Measurements from ENCODE around the gene FUCA2. TPM values are rescaled to one million over a fixed set of nuclear protein-coding genes. Genes with fewer than 3 reads are reported as not detected.

The FUCA2 gene
- total RNA-seq, 1 donor from 2014 or later = 16.1 TPM

- H3K27me3 Mint-ChIP-seq = no peaks in the 10 kb centered on the region
- peaks cover 79% of the 10 kb centered on the region for H3K4me1 Mint-ChIP-seq
- no peaks in the 10 kb centered on the region for H3K9me3 Mint-ChIP-seq
- H3K36me3 Mint-ChIP-seq (ENCODE audit: low read depth) = peaks cover 19% of the 10 kb centered on the region
- H3K27ac Mint-ChIP-seq = peak overlapping the region; percentile 71
- H3K4me3 Mint-ChIP-seq = peak overlapping the region; percentile 5
- no peak for DNase-seq
- intact Hi-C loops (cut with micrococcal nuclease) = no loop called here
Measured at GRCh38 chr6:143544011-143544696, 32.6 kb upstream of the FUCA2 start.

- Mint-ChIP-seq H3K27ac (peak overlapping the region; percentile 71), H3K9me3 (no peaks in the 10 kb centered on the region), H3K4me1 (peaks cover 78% of the 10 kb centered on the region), H3K4me3 (peak overlapping the region; percentile 2), H3K36me3 (ENCODE audit: low read depth) (peaks cover 20% of the 10 kb centered on the region), H3K27me3 (no peaks in the 10 kb centered on the region)
- intact Hi-C loops (cut with micrococcal nuclease) = no loop called here
- DNase-seq = no peak
Measured at GRCh38 chr6:143543435-143543834, 31.9 kb upstream of the FUCA2 start.

GRCh38 chr6:143542888-143543287, 31.4 kb upstream of the FUCA2 start:
- H3K4me1 Mint-ChIP-seq = peaks cover 78% of the 10 kb centered on the region
- peak; percentile 71 for DNase-seq
- H3K9me3 Mint-ChIP-seq = no peaks in the 10 kb centered on the region
- no peak overlapping the region for H3K4me3 Mint-ChIP-seq
- intact Hi-C loops (cut with micrococcal nuclease) = no loop called here
- peaks cover 18% of the 10 kb centered on the region for H3K36me3 Mint-ChIP-seq (ENCODE audit: low read depth)
- H3K27me3 Mint-ChIP-seq = no peaks in the 10 kb centered on the region
- peak overlapping the region; percentile 71 for H3K27ac Mint-ChIP-seq

GRCh38 chr6:143540192-143540591, 28.7 kb upstream of the FUCA2 start:
- DNase-seq = no peak
- intact Hi-C loops (cut with micrococcal nuclease) = no loop called here
- Mint-ChIP-seq H3K4me1 (peaks cover 62% of the 10 kb centered on the region), H3K9me3 (no peaks in the 10 kb centered on the region), H3K4me3 (peak overlapping the region; percentile 18), H3K36me3 (ENCODE audit: low read depth) (peaks cover 9% of the 10 kb centered on the region), H3K27me3 (no peaks in the 10 kb centered on the region), H3K27ac (peak overlapping the region; percentile 64)

- H3K4me1 Mint-ChIP-seq = peaks cover 58% of the 10 kb centered on the region
- H3K4me3 Mint-ChIP-seq = peak overlapping the region; percentile 30
- intact Hi-C loops (cut with micrococcal nuclease) = loop anchor here (5.0 to 10.0 kb wide), 3 partner anchors 268 to 595 kb away; partner anchors contain the start of genes HIVEP2 and LTV1
- H3K27ac Mint-ChIP-seq = peak overlapping the region; percentile 64
- no peaks in the 10 kb centered on the region for H3K27me3 Mint-ChIP-seq
- H3K9me3 Mint-ChIP-seq = no peaks in the 10 kb centered on the region
- DNase-seq = no peak
- H3K36me3 Mint-ChIP-seq (ENCODE audit: low read depth) = peaks cover 6% of the 10 kb centered on the region
Measured at GRCh38 chr6:143539734-143540133, 28.2 kb upstream of the FUCA2 start.

GRCh38 chr6:143539106-143539505, 27.6 kb upstream of the FUCA2 start:
- intact Hi-C loops (cut with micrococcal nuclease) = loop anchor here (5.0 to 10.0 kb wide), 3 partner anchors 268 to 594 kb away; partner anchors contain the start of genes HIVEP2 and LTV1
- DNase-seq = peak; percentile 64
- H3K4me3 Mint-ChIP-seq = peak overlapping the region; percentile 88
- peaks cover 54% of the 10 kb centered on the region for H3K4me1 Mint-ChIP-seq
- peak overlapping the region; percentile 51 for H3K27ac Mint-ChIP-seq
- H3K27me3 Mint-ChIP-seq = no peaks in the 10 kb centered on the region
- H3K36me3 Mint-ChIP-seq (ENCODE audit: low read depth) = peaks cover 6% of the 10 kb centered on the region
- no peaks in the 10 kb centered on the region for H3K9me3 Mint-ChIP-seq

GRCh38 chr6:143538374-143538773, 26.9 kb upstream of the FUCA2 start:
- H3K27me3 Mint-ChIP-seq = no peaks in the 10 kb centered on the region
- H3K27ac Mint-ChIP-seq = peak overlapping the region; percentile 76
- H3K4me1 Mint-ChIP-seq = peaks cover 49% of the 10 kb centered on the region
- H3K36me3 Mint-ChIP-seq (ENCODE audit: low read depth) = peaks cover 6% of the 10 kb centered on the region
- H3K4me3 Mint-ChIP-seq = peak overlapping the region; percentile 88
- H3K9me3 Mint-ChIP-seq = no peaks in the 10 kb centered on the region
- no peak for DNase-seq
- intact Hi-C loops (cut with micrococcal nuclease) = loop anchor here (5.0 to 10.0 kb wide), 3 partner anchors 269 to 594 kb away; partner anchors contain the start of genes HIVEP2 and LTV1

- Mint-ChIP-seq H3K9me3 (no peaks in the 10 kb centered on the region), H3K4me1 (peaks cover 37% of the 10 kb centered on the region), H3K36me3 (ENCODE audit: low read depth) (peaks cover 4% of the 10 kb centered on the region), H3K4me3 (peak overlapping the region; percentile 88), H3K27ac (peak overlapping the region; percentile 76), H3K27me3 (no peaks in the 10 kb centered on the region)
- DNase-seq = peak; percentile 90
- intact Hi-C loops (cut with micrococcal nuclease) = loop anchor here (1.0 to 10.0 kb wide), 7 partner anchors 9 to 592 kb away; partner anchors contain the start of genes ADAT2, HIVEP2, LTV1 and PEX3
Measured at GRCh38 chr6:143536866-143537691, 25.6 kb upstream of the FUCA2 start.

- Mint-ChIP-seq H3K27me3 (no peaks in the 10 kb centered on the region), H3K4me3 (peak overlapping the region; percentile 79), H3K9me3 (no peaks in the 10 kb centered on the region), H3K4me1 (peaks cover 33% of the 10 kb centered on the region), H3K36me3 (ENCODE audit: low read depth) (peaks cover 4% of the 10 kb centered on the region), H3K27ac (peak overlapping the region; percentile 86)
- peak; percentile 88 for DNase-seq
- intact Hi-C loops (cut with micrococcal nuclease) = loop anchor here (1.0 to 10.0 kb wide), 7 partner anchors 8 to 592 kb away; partner anchors contain the start of genes ADAT2, HIVEP2, LTV1 and PEX3
Measured at GRCh38 chr6:143536461-143536865, 24.9 kb upstream of the FUCA2 start.

- no peak overlapping the region for H3K27ac Mint-ChIP-seq
- no peaks in the 10 kb centered on the region for H3K9me3 Mint-ChIP-seq
Measured at GRCh38 chr6:143535189-143535614, 23.7 kb upstream of the FUCA2 start.

GRCh38 chr6:143531720-143532499, 20.4 kb upstream of the FUCA2 start:
- no peaks in the 10 kb centered on the region for H3K27me3 Mint-ChIP-seq
- H3K4me3 Mint-ChIP-seq = no peak overlapping the region
- peaks cover 2% of the 10 kb centered on the region for H3K36me3 Mint-ChIP-seq (ENCODE audit: low read depth)
- intact Hi-C loops (cut with micrococcal nuclease) = loop anchor here (10.0 kb wide), 1 partner anchor 587 kb away; the partner anchor contains the start of gene HIVEP2
- peak; percentile 61 for DNase-seq
- peaks cover 18% of the 10 kb centered on the region for H3K4me1 Mint-ChIP-seq
- H3K9me3 Mint-ChIP-seq = no peaks in the 10 kb centered on the region
- no peak overlapping the region for H3K27ac Mint-ChIP-seq

More at GRCh38 chr6:143535189-143535614, 23.7 kb upstream of the FUCA2 start:
- Mint-ChIP-seq H3K4me3 (no peak overlapping the region), H3K27me3 (no peaks in the 10 kb centered on the region), H3K36me3 (ENCODE audit: low read depth) (peaks cover 4% of the 10 kb centered on the region), H3K4me1 (peaks cover 28% of the 10 kb centered on the region)
- DNase-seq = no peak
- intact Hi-C loops (cut with micrococcal nuclease) = loop anchor here (5.0 to 10.0 kb wide), 3 partner anchors 272 to 590 kb away; partner anchors contain the start of genes HIVEP2 and LTV1

- Mint-ChIP-seq H3K4me1 (peaks cover 13% of the 10 kb centered on the region), H3K27me3 (no peaks in the 10 kb centered on the region), H3K4me3 (no peak overlapping the region), H3K9me3 (no peaks in the 10 kb centered on the region), H3K27ac (no peak overlapping the region), H3K36me3 (ENCODE audit: low read depth) (peaks cover 7% of the 10 kb centered on the region)
- intact Hi-C loops (cut with micrococcal nuclease) = loop anchor here (2.0 kb wide), 1 partner anchor 18 kb away; the partner anchor contains the start of gene FUCA2
- DNase-seq = no peak
Measured at GRCh38 chr6:143529095-143529494, 17.6 kb upstream of the FUCA2 start.

Measured in activated CD4-positive, alpha-beta T cell treated with anti-CD3 and anti-CD28 coated beads, Interleukin-2, amount 10 ng/mL, durations not matched to agents 24 days and 14 days (primary cell).